HG03066 (cell line): ENCODE measurements around the gene GUK1.
"Not testable (repeated sequence)": the region's sequence is repeated elsewhere in the genome, so short reads cannot be mapped to it uniquely, and the experiment has no call there.

ENCODE experiments used
- ATAC-seq: cut with Tn5 transposase; IDR thresholded peaks from one replicate; pipeline ENCODE4 v1.9.1; 2021; ENCODE audit warnings: low read depth; ENCODE audit not compliant: unreplicated experiment

The GUK1 gene

DNA sequence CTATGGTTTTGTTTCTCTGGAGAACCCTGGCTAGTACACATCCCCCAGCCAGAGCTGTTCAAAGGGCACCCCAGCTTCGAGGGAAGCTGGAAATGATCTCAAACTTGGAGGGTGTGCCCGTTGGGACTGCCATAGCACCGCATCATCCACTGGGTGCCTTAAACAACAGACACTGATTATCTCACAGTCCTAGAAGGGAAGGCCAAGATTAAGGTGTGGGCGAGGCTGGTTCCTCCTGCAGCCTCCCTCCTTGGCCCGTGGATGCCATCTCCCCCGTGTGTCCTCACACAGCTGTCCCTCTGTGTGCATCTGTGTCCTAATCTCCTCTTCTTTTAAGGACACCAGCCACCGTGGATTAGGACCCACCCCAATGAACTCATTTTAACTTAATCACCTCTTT is 21.3 kb downstream of the GUK1 start:
- no peak for ATAC-seq

DNA sequence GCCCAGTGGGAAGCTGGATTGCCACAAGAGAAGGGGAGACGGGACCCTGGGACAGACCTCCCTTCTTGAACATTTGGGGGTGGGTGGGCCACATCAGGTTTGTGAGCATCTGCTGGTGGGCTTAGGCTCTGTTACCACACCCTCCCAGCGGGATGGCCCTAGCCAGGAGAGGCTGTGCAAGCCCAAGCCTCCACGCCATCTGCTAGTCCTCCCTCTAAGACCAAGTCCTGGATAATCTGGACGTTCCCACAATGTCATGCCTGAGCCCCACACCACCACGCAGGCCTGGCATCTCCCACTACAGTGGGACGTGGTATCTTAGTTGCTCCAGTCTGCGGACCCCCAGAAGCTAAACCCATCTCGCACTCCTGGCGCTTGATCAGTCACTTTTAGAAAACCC is 21.8 kb downstream of the GUK1 start:
- ATAC-seq = no peak

DNA sequence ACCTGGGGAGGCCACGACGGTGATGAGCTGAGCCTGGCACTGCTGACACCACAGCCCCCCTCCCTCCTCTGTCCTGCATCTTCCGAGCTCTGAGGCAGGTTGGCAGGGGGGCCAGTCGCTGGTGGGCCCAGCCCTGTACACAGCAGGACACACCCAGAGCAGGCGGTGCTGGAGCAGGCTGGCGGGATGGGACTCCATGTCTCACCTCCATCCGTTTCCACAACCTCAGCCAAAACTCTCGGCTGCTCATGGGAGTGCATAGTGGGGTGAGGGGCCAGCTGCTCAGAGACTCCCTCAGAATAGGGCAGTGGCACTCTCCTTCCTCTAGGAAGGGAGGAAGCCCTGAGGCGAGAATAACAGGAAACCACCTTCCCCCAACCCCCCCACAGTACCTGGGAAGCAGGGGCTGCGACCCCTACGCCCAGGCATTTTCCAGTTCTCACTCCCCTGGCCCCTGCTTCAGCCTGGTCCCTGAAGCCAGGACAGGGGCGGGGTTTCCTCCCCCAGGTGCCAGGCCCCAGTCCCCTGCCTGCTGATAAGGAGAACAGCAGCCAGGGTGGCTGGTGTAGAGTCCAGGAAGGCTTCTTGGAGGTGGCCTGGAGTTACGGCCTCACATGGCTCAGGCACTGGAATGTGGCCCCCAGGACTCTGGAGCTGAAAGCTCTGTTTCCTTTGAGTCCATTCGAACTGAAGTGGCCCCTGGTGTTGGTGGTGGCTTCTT is 22.4 kb downstream of the GUK1 start:
- ATAC-seq = no peak

DNA sequence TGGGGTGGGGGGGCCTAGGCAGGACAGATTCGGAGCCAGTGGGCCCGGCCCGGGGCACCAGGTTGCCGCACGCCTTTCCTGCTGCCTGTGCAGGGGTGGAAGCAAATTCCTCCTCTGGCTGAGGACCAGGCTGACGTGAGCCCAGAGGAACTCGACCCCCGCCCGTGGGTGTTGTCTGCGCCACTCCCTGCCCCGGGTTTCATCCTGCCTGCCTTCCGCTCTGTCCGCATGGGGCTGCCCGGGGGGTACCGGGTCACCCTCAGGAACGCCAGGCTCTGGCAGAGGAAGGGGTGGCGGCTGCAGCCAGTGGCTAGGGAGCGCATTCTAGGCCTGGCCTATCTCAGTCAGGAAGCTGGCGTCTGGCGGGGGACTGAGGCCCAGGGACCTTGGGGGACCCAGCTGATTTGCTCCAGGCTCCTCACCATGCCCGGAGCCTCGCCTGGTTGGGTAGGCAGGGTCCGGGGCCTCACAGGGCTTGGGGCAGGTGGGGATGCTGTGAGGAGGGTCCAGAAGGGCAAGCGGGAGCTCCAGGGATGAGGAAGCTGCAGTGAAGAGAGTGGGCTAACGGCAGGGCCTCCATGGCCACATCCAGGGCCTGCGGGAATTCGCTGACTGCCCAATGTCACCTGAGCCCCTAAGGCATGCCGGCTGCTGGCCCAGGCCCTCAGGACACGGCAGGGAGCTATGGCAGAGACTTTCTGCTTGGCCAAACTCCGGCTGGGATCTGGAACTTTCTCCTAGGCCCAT is 23.1 kb downstream of the GUK1 start:
- no peak for ATAC-seq

DNA sequence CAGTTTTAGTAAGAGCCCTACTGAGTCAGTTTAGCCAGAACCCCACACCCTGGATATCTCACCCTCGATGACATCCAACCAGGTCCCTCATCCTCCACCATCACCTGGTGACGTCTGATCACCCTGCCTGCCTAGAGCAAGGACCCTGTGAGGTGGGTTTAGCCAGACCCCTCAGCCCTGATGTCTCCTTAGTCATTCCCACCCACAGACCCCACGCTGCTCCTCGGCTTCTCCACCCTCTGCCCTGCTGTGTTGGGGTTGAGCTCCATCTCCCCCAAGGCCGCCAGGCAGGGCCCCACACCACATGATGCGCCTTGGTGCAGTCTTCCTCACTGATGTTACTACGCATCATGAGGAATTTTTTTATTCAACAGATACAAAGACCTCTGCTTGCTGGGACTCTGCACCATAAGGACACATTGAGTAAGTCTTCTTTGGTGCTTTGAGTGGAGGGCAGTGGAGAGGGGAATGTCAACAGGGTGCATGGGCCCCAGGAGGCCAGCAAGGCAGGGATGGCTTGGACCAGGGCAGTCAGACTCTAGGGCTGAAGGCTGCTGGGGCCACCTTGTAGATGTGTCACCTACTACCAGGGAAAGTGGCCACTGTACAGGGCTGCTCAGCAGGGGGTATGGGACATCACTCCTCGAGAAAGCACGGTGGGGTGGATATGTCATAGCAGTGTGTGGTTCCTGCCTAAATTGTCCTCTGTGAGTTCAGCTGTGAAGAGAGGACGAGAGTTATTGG is 23.9 kb downstream of the GUK1 start:
- no peak for ATAC-seq

DNA sequence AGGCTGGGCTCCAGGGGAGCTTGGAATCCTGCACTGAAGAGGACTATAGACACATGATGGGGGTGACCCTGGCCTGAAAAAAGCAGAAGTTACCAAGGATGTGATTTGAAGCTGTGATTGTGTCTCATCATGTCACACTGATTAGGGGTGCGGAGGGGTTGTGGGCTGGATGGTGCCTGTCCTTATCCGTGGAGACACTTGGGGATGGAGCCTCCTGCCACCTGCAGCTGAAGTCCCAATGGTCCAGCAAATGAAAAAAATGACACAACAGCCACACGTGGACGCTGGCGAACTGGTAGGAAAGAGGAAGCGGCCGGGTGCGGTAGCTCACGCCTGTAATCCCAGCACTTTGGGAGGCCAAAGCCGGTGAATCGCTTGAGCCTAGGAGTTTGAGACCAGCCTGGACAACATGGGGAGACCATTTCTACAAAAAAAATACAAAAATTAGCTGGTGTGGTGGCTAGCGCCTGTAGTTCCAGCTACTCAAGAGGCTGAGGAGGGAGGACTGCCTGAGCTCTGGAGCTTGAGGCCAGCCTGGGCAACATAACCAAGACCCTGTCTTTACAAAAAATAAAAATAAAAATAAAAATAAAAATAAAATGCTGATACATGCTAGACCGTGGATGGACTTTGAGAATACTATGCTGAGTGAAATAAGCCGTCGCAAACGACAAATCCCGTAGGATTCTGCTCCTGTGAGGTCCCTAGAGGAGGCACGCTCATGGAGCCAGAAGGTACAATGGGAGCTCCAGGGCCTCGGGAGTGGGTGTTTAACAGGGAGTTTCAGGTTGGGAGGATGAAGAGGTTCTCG is 24.7 kb downstream of the GUK1 start:
- no peak for ATAC-seq

DNA sequence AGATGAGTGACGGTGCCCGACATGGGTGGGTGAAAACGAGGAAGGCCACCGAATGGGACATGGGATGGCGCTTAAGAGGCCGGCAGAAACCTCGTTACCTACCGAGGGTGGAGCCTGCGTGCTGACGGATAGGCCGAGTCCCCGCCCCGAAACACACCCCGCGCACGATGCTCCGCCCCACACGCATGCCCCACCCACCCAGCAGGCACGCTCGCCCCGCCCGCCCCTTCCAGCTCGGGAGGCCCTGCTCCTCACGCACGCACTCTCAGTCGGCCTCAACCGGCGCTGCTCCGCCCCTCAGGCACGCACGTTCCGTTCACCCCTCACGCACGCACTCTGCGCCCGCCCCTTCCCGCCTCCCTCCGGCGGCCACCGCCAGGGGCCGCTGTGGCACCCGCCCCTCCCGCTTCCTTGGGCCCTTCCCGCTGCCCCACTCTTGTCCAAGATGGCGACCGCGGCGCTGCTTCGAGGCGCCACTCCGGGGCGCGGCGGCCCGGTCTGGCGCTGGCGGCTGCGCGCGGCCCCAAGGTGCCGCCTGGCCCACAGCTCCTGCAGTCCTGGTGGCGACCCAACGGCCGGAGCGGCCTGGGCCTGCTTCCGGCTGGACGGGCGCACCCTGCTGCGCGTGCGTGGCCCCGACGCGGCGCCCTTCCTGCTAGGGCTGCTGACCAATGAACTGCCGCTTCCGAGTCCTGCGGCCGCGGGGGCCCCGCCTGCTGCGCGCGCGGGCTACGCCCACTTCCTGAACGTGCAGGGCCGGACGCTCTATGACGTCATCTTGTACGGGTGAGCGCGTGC is 25.5 kb downstream of the GUK1 start, which contains the start of gene IBA57:
Gene IBA57 (plus strand): TSS at position 433 of the 798 bp plus-strand sequence. CDS start 13 bp downstream, at position 446.
- ATAC-seq = peak; percentile 76

DNA sequence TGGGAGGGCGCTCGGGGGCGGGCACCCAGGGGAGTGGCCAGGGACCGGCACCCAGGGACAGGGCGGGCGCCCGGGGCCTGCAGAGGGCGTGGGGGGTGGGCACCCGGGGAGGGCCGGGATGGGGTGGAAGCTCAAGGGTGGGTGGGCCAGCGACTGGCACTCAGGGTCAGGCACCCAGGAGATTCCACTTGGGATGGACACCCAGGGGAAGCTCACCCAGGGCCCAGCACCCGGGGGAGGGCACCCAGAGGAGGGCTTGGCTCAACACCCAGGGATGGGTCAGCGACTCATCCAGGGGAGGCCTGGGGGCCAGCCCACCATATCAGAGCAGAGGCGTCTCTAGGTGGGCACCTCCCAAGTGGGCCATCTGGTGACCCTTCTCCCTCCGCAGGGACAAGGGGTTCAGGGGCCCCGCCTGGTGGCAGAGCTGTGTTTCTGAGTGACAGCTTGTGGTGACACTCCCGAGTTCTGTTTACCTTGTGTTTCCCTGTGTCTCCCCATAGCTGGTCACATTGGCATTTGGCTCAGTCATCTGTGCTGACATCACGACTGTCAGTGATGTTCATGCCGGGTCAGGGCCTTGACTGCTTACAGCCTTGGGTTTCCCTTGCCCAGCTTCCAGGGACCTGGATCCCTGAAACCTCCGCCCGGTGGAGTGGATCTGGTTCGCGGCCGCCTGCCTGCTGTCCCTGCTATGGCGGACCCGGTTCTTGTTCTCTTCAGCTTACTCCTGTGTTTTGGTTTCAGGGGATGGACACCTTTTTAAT is 26.3 kb downstream of the GUK1 start:
- peak; percentile 27 for ATAC-seq

DNA sequence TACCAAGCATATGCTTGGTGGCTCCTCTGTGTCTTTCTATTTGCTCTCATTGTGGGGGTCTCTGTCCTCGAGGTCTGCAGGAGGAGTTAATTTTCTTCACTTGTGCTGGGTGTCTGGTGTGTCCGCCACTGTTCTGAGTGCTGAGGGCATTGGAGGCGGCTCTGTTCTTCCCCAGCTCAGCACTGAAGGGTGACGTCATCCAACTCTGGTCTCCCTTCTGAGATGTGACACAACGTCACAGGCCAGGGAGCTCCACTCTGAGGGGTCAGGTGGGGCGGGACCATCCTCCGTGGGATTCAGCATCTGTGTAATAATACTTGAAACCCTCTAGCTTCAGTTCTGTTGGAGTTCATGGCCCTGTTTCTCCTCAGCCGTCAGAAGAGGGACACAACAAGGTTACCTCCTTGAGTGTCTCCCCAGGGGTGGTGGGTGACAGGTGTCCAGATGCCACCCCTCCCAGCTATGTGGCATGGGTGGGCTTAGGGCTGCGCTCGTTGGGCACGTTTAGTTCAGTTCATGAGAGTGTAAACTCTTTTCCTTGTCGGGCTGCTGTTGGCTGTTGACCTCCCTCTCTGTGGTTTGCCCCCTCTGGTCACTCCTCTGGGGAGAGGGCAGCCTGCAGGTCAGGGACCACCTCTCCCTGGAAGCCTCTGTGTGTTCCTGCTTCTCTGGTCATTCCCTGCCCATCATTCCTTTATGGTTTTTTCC is 28.6 kb downstream of the GUK1 start:
- ATAC-seq = no peak

DNA sequence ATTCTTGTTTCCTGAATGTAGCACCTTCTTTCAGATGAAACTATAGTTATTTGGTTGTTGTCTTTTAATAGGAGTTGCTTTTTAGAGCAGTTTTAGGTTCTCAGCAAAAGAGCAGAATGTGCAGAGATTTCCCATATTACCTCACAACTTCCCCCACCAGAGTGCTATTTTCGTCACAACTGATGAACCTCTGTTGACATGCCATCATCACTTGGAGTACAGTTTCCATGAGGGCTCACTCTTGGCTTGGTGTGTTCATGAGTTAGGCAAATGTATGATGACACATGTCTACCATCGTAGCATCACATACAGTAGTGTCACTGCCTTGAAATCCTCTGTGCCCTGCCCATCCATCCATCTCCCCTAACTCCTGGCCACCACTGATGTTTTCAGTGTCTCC is 29.3 kb downstream of the GUK1 start:
- ATAC-seq = no peak

DNA sequence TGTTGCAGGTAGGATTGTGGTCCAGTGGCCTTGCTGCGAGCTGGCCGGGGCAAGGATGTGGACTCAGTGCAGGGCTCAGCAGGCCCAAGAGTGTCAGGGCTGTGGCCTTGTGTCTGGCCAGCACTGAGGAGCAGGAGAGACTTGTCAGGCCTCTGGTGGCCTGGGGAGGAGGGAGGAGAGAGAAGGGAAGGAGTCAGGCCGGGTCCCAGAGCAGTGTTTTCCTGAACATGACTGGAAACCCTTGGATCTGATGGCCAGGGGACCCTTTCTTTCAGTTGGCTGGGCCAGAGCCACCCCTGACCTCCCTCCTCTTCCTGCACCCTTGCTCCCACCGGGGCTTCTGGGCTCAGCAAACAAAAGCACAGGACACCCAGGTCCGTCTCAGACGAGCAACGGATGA is 30.6 kb downstream of the GUK1 start:
- no peak for ATAC-seq

DNA sequence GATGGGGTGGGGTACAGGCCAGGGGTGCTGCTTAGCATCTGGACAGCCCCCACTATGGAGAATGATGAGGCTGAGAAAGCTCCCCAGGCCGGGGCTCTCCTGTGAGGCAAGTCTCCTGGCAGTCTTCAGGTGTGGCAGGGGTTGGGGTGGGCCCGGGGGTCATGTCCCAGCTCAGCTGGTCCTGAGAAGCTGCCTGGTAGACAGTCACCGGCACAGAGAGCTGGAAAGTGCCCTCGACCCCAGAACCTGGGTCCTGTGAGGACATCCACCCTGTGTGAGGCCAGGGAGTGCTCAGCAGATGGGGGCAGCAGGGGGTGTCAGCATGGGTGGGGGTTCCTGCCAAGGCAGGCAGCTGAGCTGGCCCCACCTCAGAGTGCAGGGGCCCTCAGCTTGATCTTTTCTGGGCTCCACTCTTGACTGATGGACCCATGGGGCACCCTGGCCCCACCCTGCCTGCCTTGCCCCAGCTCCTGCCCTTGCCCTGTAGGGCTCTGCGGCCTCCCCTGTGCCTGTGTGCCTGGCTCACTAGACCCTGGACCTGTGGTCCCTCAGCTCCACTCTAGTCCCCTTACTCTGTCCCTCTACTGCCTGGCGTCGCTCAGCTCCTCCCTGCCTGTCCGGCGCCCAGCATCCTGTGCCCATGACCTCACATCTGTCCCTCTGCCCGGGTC is 31.3 kb downstream of the GUK1 start:
- no peak for ATAC-seq

DNA sequence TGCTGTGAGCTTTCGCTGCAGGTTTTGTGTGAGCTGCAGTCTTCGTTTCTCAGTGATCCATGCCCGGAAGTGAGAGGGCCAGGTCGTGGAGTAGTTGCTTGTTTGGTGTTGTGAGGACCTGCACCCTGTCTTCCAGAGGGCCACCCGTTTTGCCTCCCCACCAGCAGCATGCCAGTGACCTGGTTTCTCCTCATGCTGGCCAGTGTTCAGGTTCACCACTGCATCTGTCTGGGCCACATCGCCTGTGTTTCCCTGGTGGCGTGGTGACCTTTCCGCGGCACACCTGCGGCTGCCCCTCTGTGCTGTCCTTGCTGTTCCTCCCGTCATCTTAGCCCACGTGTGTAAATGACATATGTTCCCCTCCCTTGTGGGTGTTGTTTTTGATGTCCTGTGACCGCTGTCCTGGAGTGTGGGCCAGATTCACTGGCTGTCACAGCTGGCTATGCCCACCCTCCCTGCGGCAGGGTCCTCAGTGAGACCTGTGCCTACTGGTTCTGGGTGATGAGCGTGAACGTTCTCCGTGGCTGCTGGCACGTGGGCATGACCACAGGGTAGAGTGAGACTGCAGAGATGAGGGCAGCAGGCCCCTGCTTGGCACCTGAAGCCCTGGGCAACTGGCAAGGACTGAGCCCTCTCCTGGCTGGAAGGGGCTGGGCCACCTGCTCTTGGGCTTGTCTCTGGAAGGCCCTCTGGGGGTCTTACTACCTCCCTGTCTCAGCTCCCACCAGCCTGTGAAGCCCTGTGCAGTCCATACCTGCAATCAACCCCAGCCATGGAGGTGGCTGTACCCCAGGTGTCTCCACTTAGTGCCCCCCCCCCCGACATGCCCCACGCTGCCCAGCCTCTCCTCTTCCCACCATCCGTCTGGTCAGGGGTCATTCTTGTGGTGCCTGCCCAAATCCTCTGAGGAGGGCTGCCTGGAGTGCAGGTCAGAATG is 32.8 kb downstream of the GUK1 start:
- ATAC-seq = no peak

DNA sequence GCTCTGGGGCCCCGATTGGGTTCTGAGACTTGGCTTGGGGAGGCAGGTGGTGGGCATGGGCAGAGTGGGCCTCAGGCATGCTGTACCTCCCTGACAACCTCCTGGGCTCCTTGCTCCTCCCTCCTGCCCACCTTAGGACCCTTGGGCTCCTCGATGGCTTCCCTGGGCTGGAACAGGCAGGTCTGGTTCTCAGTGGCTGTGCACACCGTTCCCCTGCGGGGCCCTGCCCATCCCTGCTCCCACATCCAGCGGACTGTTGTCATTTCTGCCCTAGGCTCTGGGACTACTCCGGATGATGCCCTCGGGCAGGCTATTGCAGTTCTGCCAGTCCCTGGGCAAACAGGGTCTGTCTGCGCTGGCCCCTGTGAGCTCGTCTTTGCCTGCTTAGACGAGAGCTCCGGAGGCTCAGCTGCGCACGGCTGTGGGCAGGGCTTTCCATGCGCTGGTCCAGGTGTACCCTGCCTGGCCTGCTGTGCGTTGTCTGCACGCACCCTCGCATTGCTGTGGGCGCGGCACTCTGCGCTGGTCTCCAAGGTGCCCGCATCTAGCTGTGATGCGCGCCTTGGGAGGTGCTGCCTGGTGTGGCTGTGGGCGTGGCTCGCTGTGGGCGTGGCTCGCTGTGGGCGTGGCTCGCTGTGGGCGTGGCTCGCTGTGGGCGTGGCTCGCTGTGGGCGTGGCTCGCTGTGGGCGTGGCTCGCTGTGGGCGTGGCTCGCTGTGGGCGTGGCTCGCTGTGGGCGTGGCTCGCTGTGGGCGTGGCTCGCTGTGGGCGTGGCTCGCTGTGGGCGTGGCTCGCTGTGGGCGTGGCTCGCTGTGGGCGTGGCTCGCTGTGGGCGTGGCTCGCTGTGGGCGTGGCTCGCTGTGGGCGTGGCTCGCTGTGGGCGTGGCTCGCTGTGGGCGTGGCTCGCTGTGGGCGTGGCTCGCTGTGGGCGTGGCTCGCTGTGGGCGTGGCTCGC is 33.7 kb downstream of the GUK1 start:
- not testable (repeated sequence) for ATAC-seq

DNA sequence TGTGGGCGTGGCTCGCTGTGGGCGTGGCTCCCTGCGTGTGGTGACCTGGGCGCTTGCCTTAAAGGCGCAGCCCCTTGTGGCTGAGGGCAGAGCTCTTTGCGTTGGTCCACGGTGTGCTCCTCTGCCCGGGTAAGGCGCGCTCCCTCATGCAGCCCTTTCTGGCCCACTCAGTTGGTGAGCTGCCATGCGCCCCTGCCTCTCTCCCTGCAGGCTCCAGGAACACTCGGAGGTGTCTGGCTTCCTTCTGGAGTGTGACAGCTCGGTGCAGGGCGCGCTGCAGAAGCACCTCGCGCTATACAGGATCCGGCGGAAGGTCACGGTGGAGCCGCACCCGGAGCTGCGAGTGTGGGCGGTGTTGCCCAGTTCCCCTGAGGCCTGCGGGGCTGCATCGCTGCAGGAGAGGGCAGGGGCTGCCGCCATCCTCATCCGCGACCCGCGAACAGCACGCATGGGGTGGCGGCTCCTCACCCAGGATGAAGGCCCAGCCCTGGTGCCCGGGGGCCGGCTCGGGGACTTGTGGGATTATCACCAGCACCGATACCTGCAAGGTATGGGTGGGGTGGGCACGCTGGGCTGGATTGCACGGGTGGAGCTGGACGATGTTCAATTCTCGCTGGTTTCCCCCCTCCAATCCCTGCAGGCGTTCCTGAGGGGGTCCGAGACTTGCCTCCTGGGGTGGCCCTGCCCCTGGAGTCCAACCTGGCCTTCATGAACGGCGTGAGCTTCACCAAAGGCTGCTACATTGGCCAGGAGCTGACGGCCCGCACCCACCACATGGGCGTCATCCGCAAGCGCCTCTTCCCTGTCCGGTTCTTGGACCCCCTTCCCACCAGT is 34.6 kb downstream of the GUK1 start:
- ATAC-seq = no peak
